Duodenal mucosa (tissue), 2 donors: ENCODE data around the gene ZNF35.
"Not testable (repeated sequence)": the region's sequence is repeated elsewhere in the genome, so short reads cannot be mapped to it uniquely, and the experiment has no call there.

Experiments used
- H3K27ac ChIP-seq: one replicate; pipeline ENCODE4 v1.7.0; 2013; ENCODE audit warnings: low read depth, low read length
- H3K27me3 ChIP-seq, 2 donors: one replicate each; pipeline ENCODE4 v1.7.0; 2013; ENCODE audit warnings: low read length in 2 of 2, control low read depth in 1 of 2; ENCODE audit not compliant: insufficient read depth in 2 of 2, control insufficient read depth in 1 of 2
- H3K36me3 ChIP-seq, 2 donors: one replicate each; pipeline ENCODE4 v1.7.0; 2013; ENCODE audit warnings: low read length in 2 of 2, control low read depth in 1 of 2; ENCODE audit not compliant: insufficient read depth in 2 of 2, control insufficient read depth in 1 of 2
- H3K4me1 ChIP-seq, 2 donors: one replicate each; pipeline ENCODE4 v1.7.0; 2013; ENCODE audit warnings: low read length in 2 of 2, control low read depth in 1 of 2; ENCODE audit not compliant: insufficient read depth in 2 of 2, control insufficient read depth in 1 of 2
- H3K4me3 ChIP-seq, 2 donors: one replicate each; pipeline ENCODE4 v1.7.0; 2013; ENCODE audit warnings: low read length in 2 of 2, low read depth in 1 of 2
- H3K9ac ChIP-seq, 2 donors: one replicate each; pipeline ENCODE4 v1.7.0; 2013; ENCODE audit warnings: low read length in 2 of 2, low read depth in 1 of 2
- H3K9me3 ChIP-seq, 2 donors: one replicate each; pipeline ENCODE4 v1.7.0; 2013; ENCODE audit warnings: low read length in 2 of 2, control low read depth in 1 of 2; ENCODE audit not compliant: control insufficient read depth in 1 of 2

ZNF35 gene

GRCh38 chr3:44654039-44654438 is 5.5 kb downstream of the ZNF35 start:
- Histone ChIP-seq H3K4me1 (peaks cover 3 to 5% of the 10 kb centered on the region in 2 donors), H3K4me3 (no peak overlapping the region), H3K27ac (no peak overlapping the region), H3K36me3 (peaks cover 42 to 70% of the 10 kb centered on the region in 2 donors), H3K27me3 (no peaks in the 10 kb centered on the region), H3K9ac (no peak overlapping the region), H3K9me3 (peaks cover 12 to 19% of the 10 kb centered on the region in 2 donors)

DNA sequence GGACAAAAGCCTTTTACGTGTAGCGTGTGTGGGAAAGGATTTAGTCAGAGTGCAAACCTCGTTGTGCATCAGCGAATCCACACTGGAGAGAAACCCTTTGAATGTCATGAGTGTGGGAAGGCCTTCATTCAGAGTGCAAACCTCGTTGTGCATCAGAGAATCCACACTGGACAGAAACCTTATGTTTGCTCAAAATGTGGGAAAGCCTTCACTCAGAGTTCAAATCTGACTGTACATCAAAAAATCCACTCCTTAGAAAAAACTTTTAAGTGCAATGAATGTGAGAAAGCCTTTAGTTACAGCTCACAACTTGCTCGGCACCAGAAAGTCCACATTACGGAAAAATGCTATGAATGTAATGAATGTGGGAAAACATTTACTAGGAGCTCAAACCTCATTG is 10.5 kb downstream of the ZNF35 start:
- Histone ChIP-seq H3K27ac (no peak overlapping the region), H3K4me3 (no peak overlapping the region), H3K4me1 (no peaks in the 10 kb centered on the region), H3K36me3 (peaks cover 43 to 59% of the 10 kb centered on the region in 2 donors), H3K27me3 (no peaks in the 10 kb centered on the region), H3K9ac (no peak overlapping the region), H3K9me3 (peaks cover 26 to 34% of the 10 kb centered on the region in 2 donors)

DNA sequence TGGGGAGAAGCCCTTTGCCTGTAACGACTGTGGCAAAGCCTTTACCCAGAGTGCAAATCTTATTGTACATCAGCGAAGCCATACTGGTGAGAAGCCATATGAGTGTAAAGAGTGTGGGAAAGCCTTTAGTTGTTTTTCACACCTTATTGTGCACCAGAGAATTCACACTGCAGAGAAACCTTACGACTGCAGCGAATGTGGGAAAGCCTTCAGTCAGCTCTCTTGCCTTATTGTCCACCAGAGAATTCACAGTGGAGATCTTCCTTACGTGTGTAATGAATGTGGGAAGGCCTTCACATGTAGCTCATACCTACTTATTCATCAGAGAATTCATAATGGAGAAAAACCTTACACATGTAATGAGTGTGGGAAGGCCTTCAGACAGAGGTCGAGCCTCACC is 10.9 kb downstream of the ZNF35 start:
- H3K9ac ChIP-seq, result no peak overlapping the region
- H3K4me3 ChIP-seq, result no peak overlapping the region
- peaks cover 26 to 34% of the 10 kb centered on the region in 2 donors for H3K9me3 ChIP-seq
- no peaks in the 10 kb centered on the region for H3K27me3 ChIP-seq
- no peak overlapping the region for H3K27ac ChIP-seq
- H3K4me1 ChIP-seq, result no peaks in the 10 kb centered on the region
- peaks cover 39 to 55% of the 10 kb centered on the region in 2 donors for H3K36me3 ChIP-seq

GRCh38 chr3:44661189-44661588 is 12.7 kb downstream of the ZNF35 start:
- Histone ChIP-seq H3K4me3 (no peak overlapping the region), H3K27ac (no peak overlapping the region), H3K9me3 (peaks cover 26 to 32% of the 10 kb centered on the region in 2 donors), H3K36me3 (peaks cover 39 to 47% of the 10 kb centered on the region in 2 donors), H3K9ac (no peak overlapping the region), H3K27me3 (no peaks in the 10 kb centered on the region), H3K4me1 (no peaks in the 10 kb centered on the region)

DNA sequence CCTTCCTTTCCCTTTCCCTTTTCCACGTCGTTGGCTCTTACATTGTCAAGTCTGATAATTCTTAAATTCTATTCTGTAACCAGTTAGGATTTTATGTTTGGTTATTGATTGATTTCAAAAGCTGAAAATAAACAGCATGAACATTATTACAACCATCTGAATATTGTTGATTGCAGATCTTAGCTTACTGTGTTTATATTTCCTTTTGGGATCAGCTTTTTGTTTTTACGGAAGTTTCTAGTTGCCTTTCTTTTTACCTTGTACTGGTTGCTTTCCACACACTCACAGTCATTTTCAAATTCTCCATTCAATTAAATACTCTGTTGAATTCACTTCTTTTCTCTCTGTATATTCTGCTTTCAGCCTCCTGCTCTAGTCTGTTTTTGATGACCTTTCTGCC is 16.6 kb downstream of the ZNF35 start:
- H3K27ac ChIP-seq, result no peak overlapping the region
- no peak overlapping the region for H3K9ac ChIP-seq
- H3K36me3 ChIP-seq, result peaks cover 7 to 12% of the 10 kb centered on the region in 2 donors
- peaks cover 3 to 4% of the 10 kb centered on the region in 2 donors for H3K9me3 ChIP-seq
- H3K4me1 ChIP-seq, result no peaks in the 10 kb centered on the region
- H3K27me3 ChIP-seq, result no peaks in the 10 kb centered on the region
- H3K4me3 ChIP-seq, result no peak overlapping the region

GRCh38 chr3:44666346-44666745 is 17.8 kb downstream of the ZNF35 start:
- Histone ChIP-seq H3K36me3 (peaks cover under 1 to 3% of the 10 kb centered on the region in 2 donors), H3K4me1 (no peaks in the 10 kb centered on the region), H3K27ac (no peak overlapping the region), H3K27me3 (no peaks in the 10 kb centered on the region), H3K9me3 (no peaks in the 10 kb centered on the region), H3K4me3 (no peak overlapping the region), H3K9ac (no peak overlapping the region)

DNA sequence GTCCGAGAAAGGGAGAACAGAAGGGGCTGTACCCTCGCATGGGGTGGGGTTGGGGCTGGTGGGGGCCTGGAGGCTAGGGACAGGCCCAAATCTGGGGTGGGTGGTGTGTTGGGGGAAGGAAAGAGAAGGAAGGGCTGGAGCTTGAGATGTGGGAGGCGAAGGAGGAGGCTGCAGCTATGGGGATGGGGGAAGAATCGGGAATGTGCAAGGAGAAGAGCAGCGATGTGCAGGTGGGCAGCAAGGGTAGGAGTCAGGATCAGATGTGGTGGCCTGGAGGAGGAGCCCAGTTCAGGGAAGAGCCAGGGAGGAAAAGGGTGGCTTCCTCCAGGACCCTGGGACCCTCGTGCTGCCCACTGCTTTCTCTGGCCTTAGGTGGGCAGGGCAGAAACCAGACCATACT is 21.2 kb downstream of the ZNF35 start:
- Histone ChIP-seq H3K27ac (no peak overlapping the region), H3K36me3 (no peaks in the 10 kb centered on the region), H3K4me3 (no peak overlapping the region), H3K9ac (no peak overlapping the region), H3K9me3 (no peaks in the 10 kb centered on the region), H3K27me3 (no peaks in the 10 kb centered on the region), H3K4me1 (no peaks in the 10 kb centered on the region)

- not testable (repeated sequence) for H3K27ac ChIP-seq, H3K4me1 ChIP-seq, H3K36me3 ChIP-seq, H3K27me3 ChIP-seq, H3K4me3 ChIP-seq, H3K9me3 ChIP-seq, H3K9ac ChIP-seq
Measured at GRCh38 chr3:44673466-44673865, 24.9 kb downstream of the ZNF35 start.

DNA sequence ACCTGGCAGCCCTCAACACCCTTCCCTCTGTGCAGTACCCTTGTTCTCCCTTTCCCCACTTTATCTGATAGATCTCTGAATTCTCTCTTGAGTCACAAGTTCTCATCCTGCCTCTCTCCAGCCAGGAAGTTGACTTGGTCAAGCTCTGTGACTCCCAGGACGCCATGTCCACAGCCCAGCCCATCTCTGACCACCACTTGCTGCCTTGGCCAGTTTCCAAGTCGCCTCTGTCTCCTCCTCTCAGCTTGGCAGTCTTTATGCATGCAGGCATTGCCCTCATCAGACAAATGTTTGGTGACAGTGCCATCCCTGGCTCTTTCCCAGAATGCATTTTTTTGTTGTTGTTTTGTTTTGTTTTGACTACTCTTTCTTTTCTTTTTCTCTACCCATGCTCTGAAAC is 25.7 kb downstream of the ZNF35 start:
- no peaks in the 10 kb centered on the region for H3K27me3 ChIP-seq
- H3K9me3 ChIP-seq, result no peaks in the 10 kb centered on the region
- H3K9ac ChIP-seq, result no peak overlapping the region
- no peaks in the 10 kb centered on the region for H3K4me1 ChIP-seq
- H3K27ac ChIP-seq, result no peak overlapping the region
- no peak overlapping the region for H3K4me3 ChIP-seq
- H3K36me3 ChIP-seq, result no peaks in the 10 kb centered on the region

DNA sequence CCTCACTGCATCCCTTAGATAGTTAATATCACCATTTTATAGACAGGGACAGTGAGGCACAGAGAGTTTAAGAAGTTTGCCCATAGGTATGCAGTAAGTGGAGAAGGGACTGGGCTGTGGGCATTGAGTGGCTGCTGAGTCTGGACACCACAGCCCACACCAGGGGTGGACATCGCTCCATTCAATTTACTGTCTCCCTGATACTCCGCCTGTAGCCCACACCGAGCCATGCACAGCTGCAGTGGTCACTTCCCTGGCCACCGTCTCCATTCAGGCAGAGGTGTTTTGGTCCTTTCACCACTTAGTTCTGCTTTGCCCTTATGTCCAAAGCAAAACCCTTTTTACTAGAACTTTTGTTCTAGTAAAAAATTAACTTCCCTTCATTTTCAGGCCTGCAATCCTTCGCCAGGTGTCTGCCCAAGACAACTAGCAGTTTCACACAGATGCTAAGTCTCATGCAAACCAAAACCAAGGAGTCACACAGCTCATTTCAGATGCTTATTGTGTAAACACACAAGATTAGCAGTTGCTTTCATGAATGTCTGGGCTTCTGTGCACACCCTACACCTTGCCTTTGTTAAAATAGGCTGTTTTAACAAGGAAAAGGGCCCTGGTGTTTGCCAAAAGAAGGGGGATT is 30.1 kb downstream of the ZNF35 start:
- Histone ChIP-seq H3K36me3 (peaks cover 0 to 1% of the 10 kb centered on the region in 2 donors), H3K4me1 (no peaks in the 10 kb centered on the region), H3K4me3 (no peak overlapping the region), H3K27me3 (no peaks in the 10 kb centered on the region), H3K9me3 (peaks cover 6 to 24% of the 10 kb centered on the region in 2 donors), H3K27ac (no peak overlapping the region), H3K9ac (no peak overlapping the region)
